ENCODE data around the gene SECISBP2.

Gene SECISBP2

DNA sequence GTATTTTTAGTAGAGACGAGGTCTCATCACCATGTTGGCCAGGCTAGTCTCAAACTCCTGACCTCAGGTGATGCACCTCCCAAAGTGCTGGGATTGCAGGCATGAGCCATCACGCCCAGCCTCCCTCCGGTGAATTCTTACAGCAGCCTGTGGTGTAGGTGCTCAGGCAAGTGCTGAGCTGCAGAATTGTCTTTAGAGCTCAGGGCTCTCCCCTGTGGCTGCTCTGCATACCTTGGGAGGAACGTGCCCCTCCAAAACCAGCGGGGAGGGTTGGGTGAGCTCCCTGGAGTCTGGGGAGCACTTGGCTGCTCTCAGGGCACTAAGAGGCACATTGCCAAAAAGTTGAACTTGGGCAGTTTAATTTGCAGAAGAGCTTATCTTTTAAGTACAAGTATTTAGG lies 29.4 kb downstream of the SECISBP2 start:
- no peak for DNase-seq (ENCODE audit: low read depth in 2 of 2)

DNA sequence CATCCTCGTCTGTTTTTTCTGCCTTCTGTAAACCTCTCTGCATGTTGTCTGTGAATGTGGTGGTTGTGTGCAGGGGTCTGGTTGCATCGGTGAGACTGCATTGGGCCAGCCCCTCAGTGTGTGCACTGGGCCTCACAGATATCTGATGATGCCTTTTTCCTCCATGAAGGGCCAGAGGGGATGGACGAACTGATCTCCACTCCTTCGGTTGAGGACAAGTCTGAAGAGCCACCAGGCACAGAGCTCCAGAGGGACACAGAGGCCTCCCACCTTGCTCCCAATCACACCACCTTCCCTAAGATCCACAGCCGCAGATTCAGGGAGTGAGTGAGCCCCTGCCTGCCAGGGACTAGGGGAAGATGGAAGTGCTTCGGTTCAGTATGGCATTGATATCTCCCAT lies 31.3 kb downstream of the SECISBP2 start:
- DNase-seq (ENCODE audit: low read depth in 2 of 2), result no peak

DNA sequence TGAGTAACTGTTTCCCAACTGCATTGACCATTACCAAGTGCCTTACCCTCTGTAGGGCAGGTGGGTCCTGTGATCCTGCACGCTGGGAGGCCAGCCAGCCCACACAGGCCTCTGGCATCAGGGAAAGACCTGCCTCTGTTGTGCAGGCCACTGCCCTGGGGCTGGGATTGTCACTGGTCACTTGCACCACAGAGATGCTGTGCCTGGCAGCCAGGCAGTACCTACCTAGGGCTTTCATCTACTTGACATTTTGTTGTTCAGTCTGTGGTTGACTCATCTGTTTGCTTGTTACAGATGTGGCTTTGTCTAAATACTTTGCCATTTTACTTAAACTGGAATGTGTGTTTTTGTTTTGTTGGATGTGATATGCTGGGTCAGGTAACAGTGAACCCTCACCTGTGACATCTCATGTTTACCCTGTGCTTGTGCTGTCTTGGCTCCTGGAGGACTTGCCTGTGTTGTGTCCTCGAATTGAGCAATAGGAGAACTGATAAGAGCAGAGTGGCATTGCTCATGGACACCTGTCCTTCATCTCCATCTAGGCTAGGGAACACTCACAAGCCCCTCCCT lies 32.8 kb downstream of the SECISBP2 start:
- DNase-seq (ENCODE audit: low read depth in 2 of 2), result no peak

DNA sequence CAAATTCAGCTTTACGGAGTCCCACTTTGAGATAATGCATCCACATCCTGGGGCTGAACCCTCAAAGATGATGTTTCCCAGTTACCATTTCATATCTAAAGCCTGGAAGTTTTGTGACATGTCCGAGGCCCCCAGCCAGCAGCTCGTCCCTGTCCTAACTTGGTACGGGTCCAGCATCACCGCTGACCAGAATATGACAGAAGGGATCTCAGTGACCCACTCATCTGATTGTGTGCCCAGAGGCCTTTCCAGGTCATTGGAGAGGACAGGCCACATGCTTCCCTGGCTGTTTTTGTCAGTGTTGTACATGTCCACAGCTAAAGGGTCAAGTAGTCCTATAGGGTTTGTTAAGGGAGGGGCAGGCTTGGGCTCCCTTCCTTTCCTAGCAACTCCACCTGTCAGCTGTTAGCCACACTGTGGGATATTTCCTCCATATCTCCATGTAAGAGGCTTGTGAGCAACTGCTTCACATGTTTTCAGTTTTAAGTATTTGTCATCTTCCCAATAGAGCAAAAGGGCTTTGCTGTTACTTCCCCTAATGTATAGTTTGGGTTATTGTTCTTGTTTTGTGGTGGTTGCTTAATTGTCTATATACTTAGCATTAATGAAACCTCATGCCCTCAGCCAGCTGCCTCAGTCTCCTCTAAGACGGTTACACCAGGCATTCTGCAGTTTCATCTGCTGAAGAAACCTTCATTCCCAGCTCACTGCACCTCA lies 33.4 kb downstream of the SECISBP2 start:
- DNase-seq (ENCODE audit: low read depth in 2 of 2), result no peak

DNA sequence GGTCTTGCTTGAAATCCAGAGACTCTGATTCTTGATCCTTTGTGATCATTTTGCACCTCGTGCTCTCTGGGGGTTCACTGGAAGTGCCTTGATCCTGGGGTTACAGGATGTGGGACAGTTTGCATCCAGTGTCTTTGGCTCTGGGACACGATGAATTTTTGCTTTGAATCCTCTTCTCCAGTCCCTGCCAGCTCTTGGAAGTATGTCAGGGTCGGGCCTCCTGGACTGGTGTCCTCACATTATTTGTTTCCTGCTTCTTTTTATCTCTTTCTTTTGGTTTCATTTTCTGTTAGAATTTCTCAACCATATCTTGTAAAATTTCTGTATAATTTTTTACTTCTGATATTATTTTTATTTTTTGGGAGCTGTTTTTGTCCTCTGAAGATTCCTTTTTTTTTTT lies 34.2 kb downstream of the SECISBP2 start:
- no peak for DNase-seq (ENCODE audit: low read depth in 2 of 2)

DNA sequence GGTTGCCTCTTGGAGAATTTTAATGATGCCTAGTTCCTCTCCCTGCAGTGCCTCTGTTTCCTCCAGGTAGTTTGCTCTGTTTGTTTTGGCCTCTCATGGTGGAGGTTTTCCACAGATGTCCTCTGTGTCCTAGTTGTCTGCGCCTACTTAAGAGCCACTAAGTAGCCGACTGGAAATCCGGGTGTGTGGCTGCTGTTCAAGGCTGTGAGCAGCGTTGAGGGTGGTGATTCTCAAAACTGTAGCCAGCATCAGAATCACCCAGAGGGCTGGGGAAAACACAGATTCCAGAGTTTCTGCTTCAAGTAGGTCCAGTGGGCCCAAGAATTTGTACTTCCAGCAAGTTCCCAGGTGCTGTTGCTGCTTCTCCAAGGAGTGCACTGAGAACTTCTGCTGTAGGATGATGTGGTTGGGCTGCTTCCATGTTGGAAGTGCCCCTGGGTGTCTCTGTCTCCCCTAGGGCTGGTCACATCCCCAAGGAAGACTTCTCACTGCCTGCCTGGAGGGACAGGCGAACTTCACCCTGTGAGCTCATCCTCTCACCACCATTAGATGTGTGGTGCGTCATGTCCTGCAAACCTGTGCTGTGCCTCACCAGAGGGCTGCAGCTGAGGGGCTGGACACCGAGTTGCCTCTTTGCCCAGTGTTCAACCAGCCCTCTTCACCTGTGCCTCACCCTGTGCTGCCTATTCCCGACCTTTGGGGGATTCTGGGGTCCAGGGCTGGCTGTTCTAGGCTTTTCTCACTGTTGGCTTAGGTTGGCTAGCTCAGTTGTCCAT lies 34.8 kb downstream of the SECISBP2 start:
- no peak for DNase-seq (ENCODE audit: low read depth in 2 of 2)

DNA sequence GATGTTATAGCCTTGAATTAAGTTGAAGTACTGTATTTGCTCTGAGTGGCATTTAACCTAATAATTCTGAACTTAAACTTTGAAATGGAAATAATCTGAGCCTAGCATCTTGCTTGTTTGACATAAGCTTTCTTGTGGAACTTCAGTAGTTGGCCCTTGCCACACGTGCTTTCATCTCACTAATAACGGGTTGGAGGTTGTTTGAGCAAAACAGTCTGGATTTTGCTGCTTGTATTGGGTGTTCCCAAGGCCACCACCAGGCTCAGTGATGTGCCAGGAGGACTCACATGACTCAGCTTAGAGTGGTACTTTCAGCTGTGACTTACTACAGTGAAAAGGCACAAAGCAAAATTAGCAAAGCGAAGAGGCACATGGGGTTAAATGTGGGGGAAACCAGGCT lies 35.7 kb downstream of the SECISBP2 start:
- no peak for DNase-seq (ENCODE audit: low read depth in 2 of 2)

DNA sequence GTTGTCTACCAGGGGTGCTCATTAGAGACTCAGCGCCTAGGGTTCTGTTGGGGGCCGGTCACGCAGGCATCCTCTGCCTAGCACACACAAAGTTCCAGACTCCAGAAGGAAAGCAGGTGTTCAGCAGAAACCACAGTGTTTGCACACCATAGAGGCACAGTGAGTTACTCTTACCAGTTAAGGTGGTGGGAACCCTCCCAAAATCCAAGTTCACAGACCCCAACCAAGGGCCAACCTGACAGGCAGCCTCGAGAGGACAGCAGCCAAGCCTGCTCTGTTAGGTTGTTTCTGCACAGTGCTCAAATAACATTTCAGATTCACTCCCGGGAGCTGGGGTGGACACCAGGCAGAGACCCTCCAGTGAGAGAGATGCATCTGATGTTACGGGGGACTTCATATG lies 36.2 kb downstream of the SECISBP2 start:
- no peak for DNase-seq (ENCODE audit: low read depth in 2 of 2)

DNA sequence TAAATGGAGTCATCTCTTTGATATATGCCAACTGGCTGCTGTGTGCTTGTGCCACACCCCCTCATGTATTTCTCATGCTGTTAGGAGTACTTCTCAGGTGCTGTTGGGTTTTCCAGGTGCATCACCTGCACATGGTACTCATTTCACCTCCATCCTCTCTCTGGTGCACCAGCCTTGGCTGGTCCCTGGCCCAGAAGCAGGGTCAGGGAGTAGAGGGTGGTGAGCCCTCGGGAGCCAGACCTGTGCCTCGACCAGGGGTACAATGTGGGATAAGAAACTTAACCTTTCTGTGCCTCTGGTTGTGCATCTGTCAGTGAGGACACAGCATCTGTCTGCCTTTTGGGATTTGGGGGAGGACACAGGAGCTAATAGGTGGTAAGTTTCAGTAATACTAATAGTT lies 38.5 kb downstream of the SECISBP2 start:
- no peak for DNase-seq (ENCODE audit: low read depth in 2 of 2)

DNA sequence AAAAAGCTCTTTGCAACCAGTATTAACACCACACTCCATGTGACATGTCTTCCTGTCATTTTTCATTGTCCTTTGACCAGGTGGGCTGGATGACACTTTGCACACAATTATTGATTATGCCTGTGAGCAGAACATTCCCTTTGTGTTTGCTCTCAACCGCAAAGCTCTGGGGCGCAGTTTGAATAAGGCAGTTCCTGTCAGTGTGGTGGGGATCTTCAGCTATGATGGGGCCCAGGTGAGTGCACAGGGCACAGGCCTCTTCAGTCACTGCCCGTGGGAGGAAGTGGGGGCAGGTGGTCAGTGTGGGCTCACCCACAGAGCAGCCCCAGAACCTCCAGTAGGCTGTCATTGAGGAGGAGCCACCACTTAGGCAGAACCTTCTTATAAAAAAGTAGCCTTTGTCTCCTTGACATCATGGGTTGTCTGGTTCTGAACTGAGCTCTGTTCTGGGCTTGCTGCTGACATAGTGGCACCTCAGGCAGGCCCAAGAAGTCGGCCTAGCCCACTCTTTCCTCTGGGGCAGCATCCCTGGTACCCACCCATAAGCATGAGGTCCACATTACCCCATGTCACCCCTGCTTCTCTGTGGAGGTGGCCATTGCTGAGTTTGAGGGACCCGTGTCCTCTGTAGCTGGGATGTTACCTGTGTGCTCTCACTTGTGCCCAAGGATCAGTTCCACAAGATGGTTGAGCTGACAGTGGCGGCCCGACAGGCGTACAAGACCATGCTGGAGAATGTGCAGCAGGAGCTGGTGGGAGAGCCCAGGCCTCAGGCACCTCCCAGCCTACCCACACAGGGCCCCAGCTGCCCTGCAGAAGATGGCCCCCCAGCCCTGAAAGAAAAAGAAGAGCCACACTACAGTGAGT lies 39.3 kb downstream of the SECISBP2 start:
- DNase-seq (ENCODE audit: low read depth in 2 of 2), result no peak

DNA sequence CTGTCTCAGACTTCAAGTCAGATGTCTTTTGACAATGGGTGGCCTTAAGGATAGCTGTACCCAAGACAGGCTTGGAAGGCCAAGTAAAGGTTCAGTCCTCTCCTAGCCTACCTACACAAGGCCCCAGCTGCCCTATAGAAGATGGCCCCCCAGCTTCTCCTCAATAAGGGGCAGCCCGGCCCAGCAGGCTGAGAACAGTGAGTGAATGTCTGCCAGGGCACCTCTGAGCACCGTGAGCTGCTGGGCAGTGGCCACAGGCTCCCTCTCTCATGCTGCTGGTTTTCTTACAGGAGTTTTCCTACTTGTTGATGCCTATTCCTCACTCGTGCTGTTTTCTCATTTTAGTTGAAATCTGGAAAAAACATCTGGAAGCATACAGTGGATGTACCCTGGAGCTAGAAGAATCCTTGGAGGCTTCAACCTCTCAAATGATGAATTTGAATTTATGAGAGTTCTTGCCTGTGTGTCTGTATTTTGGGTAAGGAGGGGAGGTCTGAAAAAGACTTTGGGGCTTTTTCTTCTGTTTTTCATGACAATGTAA lies 40.1 kb downstream of the SECISBP2 start:
- DNase-seq (ENCODE audit: low read depth in 2 of 2), result no peak

DNA sequence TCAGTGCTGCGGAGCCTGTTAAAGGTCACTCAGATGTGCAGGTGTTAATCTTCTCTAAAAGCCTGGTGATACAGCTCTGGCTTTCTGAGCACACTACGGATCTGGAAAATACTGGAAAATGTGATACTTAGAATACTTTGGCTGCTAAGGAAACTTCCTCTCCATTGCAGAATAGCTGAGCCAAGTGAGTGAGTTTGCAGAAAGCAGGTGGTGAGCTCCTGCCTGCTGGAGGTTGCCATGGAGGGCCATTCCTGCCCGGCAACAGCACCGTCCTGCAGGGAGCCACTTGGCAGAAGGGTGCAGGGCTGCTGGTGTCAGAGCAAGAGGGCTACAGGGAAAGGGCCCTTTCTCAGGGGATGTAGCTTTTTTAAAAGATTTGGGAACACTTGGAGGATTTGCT lies 40.7 kb downstream of the SECISBP2 start:
- DNase-seq (ENCODE audit: low read depth in 2 of 2), result no peak

DNA sequence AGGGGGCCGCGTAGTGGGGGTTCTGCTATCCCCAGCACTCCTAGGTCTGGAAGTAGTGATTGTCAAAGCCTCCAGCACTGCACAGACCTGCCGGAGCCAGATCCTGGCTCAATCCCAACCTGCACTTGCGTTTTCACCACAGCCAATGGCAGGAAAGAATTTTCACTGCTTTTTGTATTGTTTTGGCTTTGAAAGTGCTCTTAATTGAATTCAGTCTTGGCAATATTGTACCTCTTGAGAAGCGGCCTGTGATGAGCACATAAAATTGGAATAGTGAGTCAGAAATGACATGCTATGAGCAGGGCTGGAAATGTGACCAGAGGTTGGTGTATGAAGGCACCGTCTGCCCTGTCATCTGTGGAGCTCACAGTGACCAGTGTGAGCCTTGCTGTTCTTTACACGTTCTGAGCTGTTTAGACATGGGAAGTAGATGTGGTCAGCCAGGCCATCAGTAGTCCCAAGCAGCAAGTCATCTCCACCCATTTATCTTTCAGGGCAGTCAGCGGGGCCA lies 41.5 kb downstream of the SECISBP2 start:
- DNase-seq (ENCODE audit: low read depth in 2 of 2), result no peak

DNA sequence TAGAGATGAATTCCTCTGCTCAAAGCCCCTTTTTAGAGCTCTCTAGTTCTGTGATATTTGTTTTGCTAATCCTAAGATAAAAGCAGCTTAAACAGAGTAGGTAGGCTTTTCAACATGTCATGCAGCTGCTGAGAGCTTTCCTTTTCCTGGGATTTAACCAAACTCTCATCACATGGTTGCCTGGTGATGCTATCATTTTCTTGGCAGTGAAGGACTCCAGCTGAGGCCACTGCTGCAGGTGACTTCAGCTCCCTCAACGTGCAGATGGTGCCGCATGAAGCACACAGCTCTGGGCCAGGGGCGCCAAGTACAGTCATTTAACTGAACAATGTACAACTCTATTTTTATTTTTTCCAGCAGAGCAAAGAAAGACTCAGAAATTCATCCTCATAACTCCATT lies 42.2 kb downstream of the SECISBP2 start:
- DNase-seq (ENCODE audit: low read depth in 2 of 2), result no peak

DNA sequence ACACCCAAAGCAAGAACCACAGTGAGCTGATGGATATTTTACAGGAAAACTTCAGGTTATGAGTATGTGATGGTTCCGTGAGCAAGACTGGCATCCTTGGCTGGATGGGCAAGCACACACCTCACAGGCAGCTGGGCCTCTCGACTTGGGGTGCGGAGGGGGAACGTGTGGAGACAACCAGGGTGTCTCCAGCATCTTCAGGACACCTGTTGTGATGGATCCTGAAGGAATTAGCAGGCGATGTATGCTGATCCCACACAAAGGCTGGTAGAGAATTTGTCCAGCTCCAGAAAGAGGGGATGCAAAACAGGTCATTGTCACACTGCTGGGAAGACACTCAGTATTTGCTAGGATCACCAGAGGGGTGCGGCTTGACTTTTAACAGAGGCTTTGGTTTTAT lies 42.7 kb downstream of the SECISBP2 start:
- DNase-seq (ENCODE audit: low read depth in 2 of 2), result no peak

DNA sequence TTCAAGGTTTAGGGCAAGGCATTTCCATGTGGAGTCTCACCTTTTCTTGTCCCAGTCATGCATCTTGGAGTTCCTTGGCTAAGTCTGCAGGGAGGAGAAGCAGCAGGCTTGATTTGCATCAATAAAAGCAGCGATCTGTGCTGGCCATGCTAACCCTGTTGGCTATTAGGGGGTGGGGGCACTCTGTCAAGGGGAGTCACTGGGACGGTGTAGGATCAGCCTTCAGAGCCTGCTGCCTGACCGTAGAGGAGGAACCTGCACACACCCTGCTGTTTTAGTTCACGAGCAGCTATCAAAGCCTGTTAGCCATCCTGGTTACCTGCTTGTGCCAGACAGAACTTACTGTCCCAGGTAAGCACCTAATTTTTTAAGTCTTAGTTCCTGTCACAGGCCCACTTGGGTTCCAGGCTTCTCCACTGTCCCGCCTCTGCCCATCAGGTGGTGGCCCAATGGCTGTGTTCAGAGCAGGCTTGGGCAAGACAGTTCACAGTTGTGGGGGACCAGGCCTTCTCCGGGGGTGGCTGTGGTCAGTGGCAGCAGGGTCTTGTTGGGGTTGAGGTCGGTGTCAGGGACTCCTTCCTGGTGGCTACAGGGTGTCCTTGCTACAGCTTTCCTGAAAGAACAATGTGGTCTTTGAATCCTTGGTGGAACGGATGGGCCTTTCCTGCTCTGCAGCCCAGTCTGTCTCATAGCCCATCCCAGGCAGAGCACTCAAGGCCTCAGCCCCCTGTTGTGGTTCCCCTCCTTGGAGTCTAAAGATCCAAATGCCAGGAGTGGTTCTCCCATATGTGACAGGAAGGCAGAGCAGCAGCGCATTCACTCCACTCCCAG lies 43.7 kb downstream of the SECISBP2 start:
- no peak for DNase-seq (ENCODE audit: low read depth in 2 of 2)

DNA sequence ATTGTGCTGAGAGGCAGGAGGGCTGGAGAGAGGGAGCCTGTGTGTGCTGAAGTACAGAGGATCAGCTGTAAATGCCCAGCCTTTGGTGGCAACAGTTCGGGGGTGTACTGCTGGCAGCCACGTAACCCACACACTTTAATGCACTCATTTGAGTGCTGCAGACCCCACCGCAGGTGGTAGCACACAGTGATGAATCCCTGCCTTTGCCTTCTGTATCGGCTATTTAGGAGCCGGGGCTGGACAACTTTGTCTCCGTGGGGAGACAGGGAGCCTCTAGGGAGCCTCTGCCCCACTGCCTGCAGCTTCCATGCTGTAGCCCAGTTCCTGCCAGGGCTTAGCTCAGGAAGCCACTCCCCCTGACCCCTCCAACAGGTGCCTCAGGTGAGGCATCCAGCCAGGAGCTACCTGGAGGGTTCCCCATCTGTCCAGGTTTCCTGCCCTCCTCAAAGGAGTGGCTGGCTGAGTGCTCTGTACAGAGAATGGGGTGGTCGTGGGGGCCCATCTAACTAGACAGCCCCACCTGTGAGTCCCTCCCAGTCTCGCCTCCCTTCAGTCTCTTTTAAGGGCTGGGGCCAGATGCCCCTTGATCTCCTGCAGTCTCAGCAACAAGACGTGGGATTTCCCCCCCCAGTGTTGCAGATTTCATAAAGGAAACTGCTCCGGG lies 44.5 kb downstream of the SECISBP2 start:
- no peak for DNase-seq (ENCODE audit: low read depth in 2 of 2)

DNA sequence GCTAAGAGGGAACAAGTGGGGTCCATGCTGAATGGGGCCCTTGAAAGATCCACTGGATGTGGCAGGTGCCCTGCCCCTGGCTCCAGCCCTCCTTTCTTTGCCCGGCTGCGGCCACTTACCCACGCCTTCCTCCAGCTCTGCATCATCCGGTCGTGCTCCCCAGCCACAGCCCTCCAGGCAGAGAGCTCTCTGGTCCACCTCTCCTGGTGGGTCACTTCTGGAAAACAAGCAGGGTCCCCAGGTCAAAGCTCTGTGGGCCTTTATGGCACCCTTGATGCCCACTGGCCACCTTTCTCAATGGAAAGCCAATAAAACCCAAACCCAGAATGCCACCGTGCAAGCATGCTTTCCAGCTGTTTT lies 45.0 kb downstream of the SECISBP2 start:
- no peak for DNase-seq (ENCODE audit: low read depth in 2 of 2)

DNA sequence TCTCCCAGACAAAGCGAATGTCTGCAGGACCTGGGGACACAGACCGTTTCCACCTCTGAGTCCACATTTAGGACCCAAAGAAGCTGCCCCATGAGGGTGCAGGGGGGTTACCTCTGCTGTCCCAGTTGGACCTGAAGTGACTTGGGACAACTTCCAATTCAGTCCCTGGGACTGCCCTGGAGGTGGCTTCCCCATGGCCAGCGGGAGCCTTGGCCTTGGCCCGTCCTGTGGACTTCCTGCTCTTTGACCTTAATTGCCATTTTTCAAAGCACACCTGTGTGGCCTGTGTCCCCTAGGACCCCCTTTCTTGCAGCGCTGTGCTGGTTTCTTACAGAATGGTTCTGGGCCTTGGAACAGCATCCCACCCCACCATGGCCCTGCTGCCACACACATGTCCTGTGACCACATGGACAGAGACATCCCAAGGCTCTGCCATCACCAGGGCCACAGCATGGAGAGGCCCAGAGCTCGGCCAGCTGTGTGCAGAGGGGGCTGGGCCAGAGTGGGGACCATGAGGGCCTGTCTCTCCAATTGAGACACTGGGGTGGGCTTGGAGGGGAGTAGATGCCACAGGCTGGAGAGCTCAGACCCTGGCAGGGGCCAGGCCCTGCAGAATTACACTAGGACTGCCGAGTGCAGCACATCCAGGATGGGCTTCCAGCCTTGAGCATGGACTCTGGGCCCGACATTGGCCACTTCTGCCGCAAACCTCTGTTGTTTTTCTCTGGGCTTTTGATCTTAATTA lies 45.8 kb downstream of the SECISBP2 start:
- DNase-seq (ENCODE audit: low read depth in 2 of 2), result no peak
